HepG2 (cell line): ENCODE data around the gene DCST2. TPM values are rescaled to one million over a fixed set of nuclear protein-coding genes. Genes with fewer than 3 reads are reported as not detected.

Experiments used
- ATF4 ChIP-seq, 2 experiments: fragments of 450-650 bp in 1 of 2; sonication (generic) in 1 of 2; formaldehyde crosslinking; IDR thresholded peaks; 2 replicates each; pipeline versions ENCODE4 v1.5.0 to v1.8.0; 2020 to 2022; ENCODE audit warnings: mild to moderate bottlenecking in 1 of 2, missing genetic modification reagents in 1 of 2
- ELF1 ChIP-seq: sonication (generic); formaldehyde crosslinking; IDR thresholded peaks from 2 replicates; pipeline ENCODE4 v1.4.0; 2020; ENCODE audit warnings: missing genetic modification reagents
- FOXM1 ChIP-seq: sonication (generic); formaldehyde crosslinking; IDR thresholded peaks from 2 replicates; pipeline ENCODE4 v1.5.0; 2020; ENCODE audit warnings: missing genetic modification reagents
- MYPOP ChIP-seq: sonication (generic); formaldehyde crosslinking; IDR thresholded peaks from 2 replicates; pipeline ENCODE4 v1.8.1; 2023; ENCODE audit warnings: mild to moderate bottlenecking, moderate library complexity, missing genetic modification reagents
- PAXIP1 ChIP-seq: sonication (generic); formaldehyde crosslinking; conservative IDR thresholded peaks from 2 replicates; pipeline ENCODE4 v1.4.0; 2020; ENCODE audit warnings: mild to moderate bottlenecking, missing genetic modification reagents, moderate library complexity
- PRPF4 ChIP-seq: fragments of 200-400 bp; formaldehyde crosslinking; IDR thresholded peaks from 2 replicates; pipeline ENCODE4 v1.6.1; 2016; ENCODE audit warnings: low read length, low read depth; ENCODE audit not compliant: poor library complexity, severe bottlenecking
- RXRA ChIP-seq: sonication (generic); formaldehyde crosslinking; IDR thresholded peaks from 2 replicates; pipeline ENCODE4 v1.5.1; 2020; ENCODE audit warnings: missing genetic modification reagents
- TEAD3 ChIP-seq: optimal IDR thresholded peaks from 2 replicates; pipeline ENCODE3; 2016; ENCODE audit warnings: borderline replicate concordance
- THAP7 ChIP-seq: sonication (generic); formaldehyde crosslinking; IDR thresholded peaks from 2 replicates; pipeline ENCODE4 v1.8.1; 2023; ENCODE audit warnings: mild to moderate bottlenecking, missing genetic modification reagents
- ZBTB8A ChIP-seq: sonication (generic); formaldehyde crosslinking; IDR thresholded peaks from 2 replicates; pipeline ENCODE4 v1.4.0; 2020; ENCODE audit warnings: mild to moderate bottlenecking, low read depth, missing genetic modification reagents, borderline replicate concordance
- ZNF30 ChIP-seq: sonication (generic); formaldehyde crosslinking; IDR thresholded peaks from 2 replicates; pipeline ENCODE4 v1.5.0; 2020; ENCODE audit warnings: mild to moderate bottlenecking, missing genetic modification reagents
- ZNF318 ChIP-seq: sonication (generic); formaldehyde crosslinking; IDR thresholded peaks from 2 replicates; pipeline ENCODE4 v1.4.0; 2020; ENCODE audit warnings: mild to moderate bottlenecking, missing genetic modification reagents
- ZNF562 ChIP-seq: sonication (generic); formaldehyde crosslinking; IDR thresholded peaks from 2 replicates; pipeline ENCODE4 v1.8.0; 2022; ENCODE audit warnings: missing genetic modification reagents, borderline replicate concordance
- polyA plus RNA-seq, 8 experiments: library from polyadenylated mRNA; depleted of rRNA in 3 of 8; stranded (reverse) in 7 of 8; unstranded in 1 of 8; fragments of >200 nt; fragmentation: Illumina TruSeq in 4 of 8; extraction: Trizol in 4 of 8; gene quantifications; 2 replicates each; pipeline versions ENCODE4 v1.2.1 to v1.2.3, GENCODE V29; 2011 to 2016; ENCODE audit warnings: low read depth in 4 of 8, missing spikeins in 1 of 8, mixed read lengths in 1 of 8; ENCODE audit not compliant: insufficient read depth in 1 of 8
- total RNA-seq, 5 experiments: library from RNA; depleted of rRNA; stranded (reverse); fragments of >200 nt; fragmentation: Illumina TruSeq; extraction: Trizol; gene quantifications; 2 replicates each; pipeline ENCODE4 v1.2.3, GENCODE V29; 2016; ENCODE audit warnings: low read depth in 1 of 5

DCST2 gene
- total and polyA plus RNA-seq, 2 of the 13 experiments (the other 11 are each of a cell fraction or from before 2014, with no cell fraction given): 0.74 TPM; not detected in 1

- TF ChIP-seq MYPOP (peak; percentile 56; the same call in 1 of the 2 replicates), ATF4 (CRISPR knock-in tag; IDR thresholded peaks at IDR 0.05) (peak; percentile 62 to 97; a peak in 3 of 4 replicates), PRPF4 (no peak), ZNF562 (CRISPR knock-in tag) (no peak), RXRA (peak; percentile 36; the same call in 1 of the 2 replicates), ZNF318 (CRISPR knock-in tag) (no peak), ELF1 (CRISPR knock-in tag) (no peak), THAP7 (no peak), ZBTB8A (CRISPR knock-in tag) (no peak), TEAD3 (peak; percentile 20), FOXM1 (no peak), ZNF30 (CRISPR knock-in tag) (0 out of 2 replicates have a peak, but pooled peaks have one; percentile 51), PAXIP1 (CRISPR knock-in tag) (peak; percentile 29; the same call in 1 of the 2 replicates)
These were observed 15.1 kb upstream of the DCST2 start (continued) for GRCh38 chr1:155048449-155049334.
